ENCODE data around the gene SBF2.

The SBF2 gene

GRCh38 chr11:9834291-9834690 is 459.7 kb downstream of the SBF2 start:
- no peak for FAIRE-seq

- FAIRE-seq = no peak
These were observed 462.9 kb downstream of the SBF2 start for GRCh38 chr11:9831122-9831521.

- no peak for FAIRE-seq
These were observed 466.3 kb downstream of the SBF2 start for GRCh38 chr11:9827708-9828107.

DNA sequence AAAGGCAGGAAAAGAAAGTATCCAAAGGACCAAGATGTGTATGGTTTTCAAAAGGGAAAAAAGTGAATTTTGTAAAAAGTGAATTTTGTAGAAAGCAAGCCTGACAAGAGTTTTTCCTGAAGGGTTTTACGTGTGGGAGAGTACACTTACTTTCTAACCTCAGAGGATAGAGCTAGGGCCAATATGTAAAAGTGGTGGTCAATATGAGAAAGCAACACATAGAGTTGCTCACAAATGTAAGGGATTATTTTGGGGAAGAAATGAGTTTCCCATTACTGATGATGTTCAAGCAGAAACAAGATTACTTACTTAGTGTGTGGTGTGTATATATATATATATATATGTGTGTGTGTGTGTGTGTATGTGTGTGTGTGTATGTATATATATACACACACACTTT is 467.6 kb downstream of the SBF2 start:
- no peak for FAIRE-seq

GRCh38 chr11:9825895-9826294 is 468.1 kb downstream of the SBF2 start:
- no peak for FAIRE-seq

GRCh38 chr11:9825315-9825714 is 468.7 kb downstream of the SBF2 start:
- no peak for FAIRE-seq

GRCh38 chr11:9823887-9824385 is 470.1 kb downstream of the SBF2 start:
- FAIRE-seq = no peak

DNA sequence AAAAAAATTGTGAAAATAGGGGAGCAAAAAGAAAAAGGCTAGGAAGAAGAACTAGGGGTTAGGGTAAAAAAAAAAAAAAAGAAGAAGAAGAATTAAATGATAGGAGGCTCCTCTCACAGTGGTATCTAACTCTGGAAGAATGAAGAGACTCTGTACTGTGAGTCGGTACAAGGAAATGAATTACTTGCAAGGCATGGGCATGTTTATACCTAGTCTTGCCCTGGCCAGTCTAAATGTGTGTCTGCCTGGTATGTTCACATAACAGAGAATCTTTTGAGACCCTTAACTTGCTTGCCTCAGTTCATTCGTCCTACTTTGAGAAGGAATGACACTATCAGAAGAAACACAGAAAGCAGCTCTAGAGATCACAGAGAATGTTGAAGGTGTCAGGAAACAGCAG is 470.6 kb downstream of the SBF2 start:
- no peak for FAIRE-seq

DNA sequence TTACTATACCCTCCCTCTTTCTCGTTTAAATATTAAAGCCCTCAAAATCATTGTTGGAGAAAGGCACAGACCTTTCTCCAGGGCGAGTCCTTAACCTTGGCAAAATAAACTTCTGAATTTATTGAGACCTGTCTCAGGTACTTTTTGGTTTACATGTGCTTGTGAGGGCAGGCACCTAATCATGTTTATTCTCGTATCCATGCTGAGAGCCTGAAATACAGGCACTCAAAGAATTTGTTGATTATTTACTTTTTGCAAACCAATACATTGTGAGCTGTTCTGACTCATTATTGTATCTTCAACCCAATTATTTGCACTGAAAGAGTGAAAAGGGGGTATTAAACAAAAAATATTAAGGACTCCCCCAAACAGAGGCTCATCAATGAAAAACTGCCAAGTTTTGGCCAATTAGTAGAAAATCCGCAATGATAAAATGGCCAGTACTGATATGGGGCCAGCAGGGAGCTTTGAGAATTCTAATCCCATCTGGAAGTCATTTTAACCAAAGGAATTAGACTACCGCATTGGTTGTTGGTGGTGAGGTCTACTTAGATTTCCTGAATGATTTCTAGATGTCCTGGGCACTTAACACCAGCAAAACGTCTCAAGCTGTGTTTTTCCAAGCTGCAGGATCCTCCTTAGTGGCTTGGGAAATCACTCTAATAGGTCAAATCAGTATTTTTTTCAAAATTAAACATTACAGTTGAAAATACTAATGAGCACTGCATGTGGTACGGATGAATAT is 472.8 kb downstream of the SBF2 start:
- no peak for FAIRE-seq

DNA sequence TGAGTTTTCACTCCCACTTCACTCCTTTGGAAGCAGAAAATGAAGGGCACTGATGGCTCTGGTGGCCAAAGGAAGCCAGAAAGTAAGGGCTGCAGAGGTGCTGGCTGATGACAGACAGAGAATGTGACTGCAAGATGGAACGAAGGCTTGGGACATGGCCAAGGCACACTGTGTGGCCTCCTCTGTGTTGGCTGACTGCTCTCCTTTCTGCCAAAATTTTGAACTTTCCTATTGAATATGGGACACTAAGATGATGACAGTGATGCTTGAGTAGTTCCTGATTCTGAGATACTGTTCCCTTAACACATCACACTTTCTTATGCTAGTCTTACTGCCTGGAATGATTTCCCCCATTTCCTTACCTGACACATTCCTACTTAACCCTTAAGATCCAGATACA is 473.8 kb downstream of the SBF2 start:
- no peak for FAIRE-seq

DNA sequence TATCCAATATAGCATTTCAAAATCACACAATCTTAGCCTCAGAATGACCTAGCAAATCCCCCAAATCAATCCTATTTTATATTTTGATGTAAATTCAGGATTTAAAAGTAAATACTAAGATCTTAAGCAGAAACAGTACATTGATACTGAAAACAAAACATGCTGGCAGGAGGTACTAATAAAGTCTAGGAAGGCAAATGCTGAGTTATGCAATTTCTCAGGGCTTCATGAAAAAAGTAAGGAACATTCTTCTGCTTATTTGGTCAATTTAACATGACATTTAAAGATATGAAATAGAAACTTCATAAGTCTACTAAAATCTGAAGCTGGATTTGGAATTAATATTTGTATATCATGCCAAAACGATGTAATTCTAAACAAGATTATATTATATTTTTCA is 476.8 kb downstream of the SBF2 start:
- no peak for FAIRE-seq

GRCh38 chr11:9815486-9816136 is 478.4 kb downstream of the SBF2 start:
- FAIRE-seq = no peak

DNA sequence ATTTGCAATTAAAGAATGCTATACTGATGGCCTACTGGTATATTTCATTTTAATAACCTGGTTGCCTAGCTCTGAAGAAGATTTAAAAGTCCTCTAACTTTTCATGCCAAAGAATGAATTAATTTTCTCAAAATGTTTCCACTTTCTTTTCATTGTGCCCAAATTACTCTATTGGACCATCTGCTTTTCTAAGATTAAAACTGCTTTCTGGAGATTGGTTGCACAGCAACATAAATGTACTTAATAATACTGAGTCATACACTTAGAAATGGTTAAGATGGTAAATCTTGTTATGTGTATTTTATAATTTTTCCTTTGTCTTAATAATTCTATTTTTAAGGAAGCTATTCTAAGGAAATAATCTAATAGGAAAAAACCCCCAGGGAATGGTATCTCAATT is 479.9 kb downstream of the SBF2 start:
- FAIRE-seq = no peak

GRCh38 chr11:9808943-9809342 is 485.1 kb downstream of the SBF2 start:
- no peak for FAIRE-seq

DNA sequence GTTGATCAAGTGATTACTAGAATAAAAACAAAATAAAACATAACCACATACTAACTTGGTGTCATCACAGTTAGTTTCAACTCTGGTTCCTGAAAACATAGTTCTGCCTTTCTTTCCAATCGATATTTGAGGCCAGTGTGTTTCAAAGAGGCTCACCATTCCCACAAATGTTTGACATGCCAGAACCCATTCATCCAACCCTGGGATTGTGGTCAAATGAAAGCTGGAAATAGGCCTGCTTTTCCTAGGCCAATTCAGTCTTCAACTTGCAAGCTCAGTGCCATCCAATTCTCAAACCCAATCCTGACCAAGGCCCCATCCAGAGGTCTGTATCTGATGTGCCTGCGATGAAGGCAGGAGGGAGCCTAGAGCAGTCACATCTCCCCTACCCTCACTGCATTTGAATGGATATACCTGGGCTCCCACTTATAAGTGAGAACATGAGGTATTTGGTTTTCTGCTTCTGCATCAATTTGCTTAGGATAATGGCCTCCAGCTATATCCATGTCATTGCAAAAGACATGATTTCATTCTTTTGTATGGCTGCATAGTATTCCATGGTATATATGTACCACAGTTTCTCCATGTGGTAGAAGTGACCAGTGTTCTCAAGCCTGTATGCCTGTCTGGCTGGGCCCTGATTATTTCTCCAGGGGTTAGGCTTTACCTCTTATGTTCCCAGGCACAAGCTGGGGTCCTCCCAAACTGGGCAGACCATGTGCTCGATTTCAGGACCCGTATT is 486.9 kb downstream of the SBF2 start:
- FAIRE-seq = no peak

- no peak for FAIRE-seq
These were observed 489.6 kb downstream of the SBF2 start for GRCh38 chr11:9804419-9804902.

DNA sequence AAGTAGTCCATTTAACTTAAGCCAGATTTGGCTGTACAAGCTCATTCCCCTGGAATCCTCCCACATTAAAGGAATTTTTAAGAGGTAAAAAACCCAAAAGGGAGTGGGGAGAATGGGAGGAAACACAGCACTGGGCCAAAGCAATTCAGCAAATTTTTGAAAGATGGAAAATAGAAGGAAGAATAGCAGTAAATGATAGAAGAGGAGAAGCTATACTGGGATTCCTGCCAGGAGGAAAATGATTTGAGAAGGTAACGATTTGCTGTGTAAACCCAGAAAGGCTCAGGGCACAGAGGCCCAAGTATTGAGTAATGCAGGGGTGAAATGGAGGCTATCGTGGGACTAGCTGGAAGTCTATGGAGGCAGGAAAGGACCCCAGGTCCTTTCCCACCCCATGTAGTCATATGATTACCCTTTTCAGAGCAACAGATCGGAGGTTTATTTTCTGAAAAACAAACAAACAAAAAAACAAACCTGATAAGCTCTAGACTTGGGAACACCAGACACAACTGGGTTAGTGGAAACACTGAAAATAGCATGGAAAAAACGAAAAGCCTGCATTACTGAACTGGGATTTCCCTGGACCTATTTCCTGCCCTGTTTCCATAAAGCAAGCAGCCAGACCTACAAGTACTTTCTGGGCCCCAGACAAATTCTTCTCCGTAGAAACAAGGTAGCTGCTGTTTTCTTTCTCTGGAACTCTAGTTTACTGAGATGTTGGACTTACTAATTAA is 490.2 kb downstream of the SBF2 start:
- no peak for FAIRE-seq

DNA sequence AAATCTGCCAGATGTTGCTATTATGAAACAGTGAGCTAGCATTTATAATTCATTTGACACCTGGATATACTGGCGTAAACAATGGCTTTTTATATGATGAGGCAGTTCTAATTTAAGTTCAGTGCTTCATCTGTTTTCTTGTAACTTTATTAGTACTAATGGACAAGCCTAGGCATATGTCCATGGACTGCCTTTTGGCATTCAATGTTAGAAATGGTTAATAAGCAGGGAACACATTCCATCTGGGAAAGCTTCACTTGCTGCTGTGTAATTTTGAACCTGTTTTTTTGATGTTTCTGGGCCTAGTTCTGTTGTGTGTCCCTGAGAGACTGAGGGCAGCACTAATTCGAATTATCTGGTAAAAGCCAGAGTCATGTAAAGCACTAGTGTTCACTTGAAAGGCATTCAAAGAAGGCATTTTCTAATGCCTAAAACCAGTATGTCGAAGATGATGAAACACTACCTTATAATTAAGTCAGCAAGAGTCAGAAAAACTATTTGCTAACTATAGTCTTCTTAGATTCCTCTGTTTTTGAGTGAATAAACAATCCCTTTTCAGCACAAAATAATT is 491.6 kb downstream of the SBF2 start:
- peak; percentile 88 for FAIRE-seq

- no peak for FAIRE-seq
These were observed 494.1 kb downstream of the SBF2 start for GRCh38 chr11:9799886-9800285.

- FAIRE-seq = no peak
These were observed 496.7 kb downstream of the SBF2 start for GRCh38 chr11:9797300-9797699.

GRCh38 chr11:9796854-9797253 is 497.2 kb downstream of the SBF2 start:
- no peak for FAIRE-seq

DNA sequence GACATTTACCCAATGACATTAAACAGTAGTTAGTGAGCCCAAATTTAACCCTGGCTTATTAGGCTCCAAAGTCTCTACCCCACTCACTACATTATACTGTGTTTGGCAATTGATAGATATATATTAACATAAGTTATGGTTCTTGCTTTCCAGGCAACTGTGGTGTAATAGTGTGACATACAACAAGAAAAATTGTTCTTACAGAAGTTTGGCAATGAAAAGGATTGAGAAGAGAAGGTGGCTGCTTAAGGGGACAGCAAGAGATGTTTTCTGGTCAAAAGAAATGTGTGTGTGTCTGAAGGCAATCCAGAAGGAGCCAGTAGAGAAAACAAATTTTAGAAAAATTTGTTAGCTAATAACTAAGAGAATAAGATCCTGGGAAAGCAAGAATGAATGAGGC is 497.8 kb downstream of the SBF2 start:
- FAIRE-seq = no peak

DNA sequence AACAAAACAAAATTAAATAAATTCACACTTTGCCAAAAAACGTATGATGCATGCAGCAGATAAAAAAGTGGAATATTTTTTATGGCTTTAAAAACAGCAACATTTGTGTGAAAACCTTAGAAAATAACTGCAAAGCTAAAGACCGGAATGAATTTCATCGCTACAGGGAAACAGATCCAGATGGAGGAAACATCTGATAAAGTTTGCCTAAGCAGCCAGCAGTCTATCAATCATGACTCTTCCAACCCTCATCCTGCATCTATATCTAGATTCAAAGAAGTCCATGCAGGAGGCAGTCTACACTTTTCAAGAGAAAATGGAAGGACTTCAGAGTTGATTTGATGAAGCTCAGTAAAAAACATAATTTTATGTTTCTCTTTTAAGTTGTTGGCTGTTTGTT is 503.3 kb downstream of the SBF2 start:
- no peak for FAIRE-seq
